WTC11 (cell line): ENCODE data around the gene NOL12. TPM values are rescaled to one million over a fixed set of nuclear protein-coding genes. Genes with fewer than 3 reads are reported as not detected.

Experiments used
- ATF1 ChIP-seq: sonication (generic); formaldehyde crosslinking; IDR thresholded peaks from 2 replicates; pipeline ENCODE4 v1.8.1; 2023; ENCODE audit warnings: mild to moderate bottlenecking, moderate library complexity, missing genetic modification reagents
- GABPB1 ChIP-seq: sonication (generic); formaldehyde crosslinking; IDR thresholded peaks from 2 replicates; pipeline ENCODE4 v1.8.1; 2023; ENCODE audit warnings: mild to moderate bottlenecking, missing genetic modification reagents
- MYBL2 ChIP-seq: sonication (generic); formaldehyde crosslinking; IDR thresholded peaks from 2 replicates; pipeline ENCODE4 v1.8.1; 2023; ENCODE audit warnings: mild to moderate bottlenecking, moderate library complexity, missing genetic modification reagents
- NFATC4 ChIP-seq: fragments of 250-450 bp; sonication (Bioruptor Pico); IDR thresholded peaks from 2 replicates; pipeline ENCODE4 v1.9.0; 2021; ENCODE audit warnings: mild to moderate bottlenecking
- PRRX2 ChIP-seq: fragments of 250-450 bp; sonication (Bioruptor Pico); IDR thresholded peaks from 2 replicates; pipeline ENCODE4 v1.8.0; 2021; ENCODE audit warnings: mild to moderate bottlenecking
- ZNF232 ChIP-seq: sonication (generic); formaldehyde crosslinking; IDR thresholded peaks from 2 replicates; pipeline ENCODE4 v1.8.0; 2022; ENCODE audit warnings: mild to moderate bottlenecking, missing genetic modification reagents
- total RNA-seq: library from RNA; stranded (reverse); gene quantifications from 3 replicates; pipeline ENCODE4 v1.2.3, GENCODE V29; 2021
- TF ChIP-seq, protein P1 (sequence below): sonication (generic); formaldehyde crosslinking; IDR thresholded peaks from 2 replicates; pipeline ENCODE4 v1.8.0; 2023; ENCODE audit warnings: mild to moderate bottlenecking, missing genetic modification reagents
- TF ChIP-seq, protein P2 (sequence below): sonication (generic); formaldehyde crosslinking; IDR thresholded peaks from 2 replicates; pipeline ENCODE4 v1.8.0; 2022; ENCODE audit warnings: missing genetic modification reagents
- TF ChIP-seq, protein P3 (sequence below): sonication (generic); formaldehyde crosslinking; IDR thresholded peaks from 2 replicates; pipeline ENCODE4 v1.8.0; 2023; ENCODE audit warnings: missing genetic modification reagents
- TF ChIP-seq, protein P4 (sequence below): sonication (generic); formaldehyde crosslinking; IDR thresholded peaks from 2 replicates; pipeline ENCODE4 v1.8.1; 2022; ENCODE audit warnings: low read depth, missing genetic modification reagents, borderline replicate concordance
- TF ChIP-seq, protein P5 (sequence below): fragments of 250-450 bp; sonication (Bioruptor Pico); IDR thresholded peaks from 2 replicates; pipeline ENCODE4 v1.9.0; 2021; ENCODE audit warnings: mild to moderate bottlenecking, borderline replicate concordance
- TF ChIP-seq, protein P6 (sequence below): sonication (generic); formaldehyde crosslinking; IDR thresholded peaks from 2 replicates; pipeline ENCODE4 v1.8.0; 2022; ENCODE audit warnings: mild to moderate bottlenecking, missing genetic modification reagents
- TF ChIP-seq, protein P7 (sequence below): sonication (generic); formaldehyde crosslinking; conservative IDR thresholded peaks from 2 replicates; pipeline ENCODE4 v1.8.1; 2022; ENCODE audit warnings: mild to moderate bottlenecking, missing genetic modification reagents
- TF ChIP-seq, protein P8 (sequence below): sonication (generic); formaldehyde crosslinking; IDR thresholded peaks from 2 replicates; pipeline ENCODE4 v1.8.1; 2023; ENCODE audit warnings: mild to moderate bottlenecking, missing genetic modification reagents
- TF ChIP-seq, protein P9 (sequence below): sonication (generic); formaldehyde crosslinking; IDR thresholded peaks from 2 replicates; pipeline ENCODE4 v1.8.1; 2023; ENCODE audit warnings: mild to moderate bottlenecking, missing genetic modification reagents, borderline replicate concordance
- TF ChIP-seq, protein P10 (sequence below): sonication (generic); formaldehyde crosslinking; IDR thresholded peaks from 2 replicates; pipeline ENCODE4 v1.8.1; 2022; ENCODE audit warnings: mild to moderate bottlenecking, missing genetic modification reagents, moderate library complexity, borderline replicate concordance

The NOL12 gene
- total RNA-seq, 1 experiment from 2014 or later, result 24.9 TPM

DNA sequence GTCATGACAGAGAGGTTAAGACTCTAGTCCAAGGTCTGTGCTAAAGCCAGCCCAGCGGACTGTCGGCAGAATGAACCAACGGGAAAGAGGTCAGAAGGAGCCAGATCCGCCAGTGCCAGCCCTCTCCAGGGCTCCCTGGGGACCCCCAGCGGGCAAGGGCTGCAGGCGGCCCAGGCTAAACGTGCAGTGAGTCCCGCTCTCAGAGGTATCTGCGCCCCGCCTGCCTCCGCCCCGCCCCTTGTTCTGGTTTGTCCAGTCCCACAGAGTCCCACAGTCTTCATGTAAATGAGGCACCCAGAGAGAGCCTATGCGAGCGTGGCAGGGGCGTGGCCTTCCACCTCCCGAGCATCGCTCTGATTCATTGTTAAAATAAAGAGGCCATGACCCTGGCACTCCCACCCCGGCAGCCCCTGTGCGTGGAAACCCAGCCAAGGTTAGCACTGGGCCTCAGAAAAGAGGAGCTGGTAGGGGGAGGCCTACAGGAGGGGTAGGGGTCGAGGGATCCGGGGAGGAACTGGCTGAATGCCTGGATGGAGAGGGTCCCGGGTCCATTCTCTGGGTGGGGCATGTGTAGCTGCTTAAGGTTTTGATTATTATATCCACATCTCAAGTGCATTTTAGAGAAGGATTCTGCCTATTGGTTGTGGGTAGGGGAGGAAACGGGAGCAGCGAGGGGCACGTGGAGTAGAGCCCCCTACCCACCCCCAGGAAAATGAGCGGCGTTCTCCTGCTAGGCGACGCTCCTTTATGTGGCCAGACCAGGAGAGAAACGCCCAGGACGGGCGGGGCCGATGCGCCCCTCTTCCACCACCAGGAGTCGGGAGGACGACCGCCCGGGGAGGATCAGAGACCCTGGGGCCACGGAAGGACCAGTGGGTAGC lies 10.8 kb downstream of the NOL12 start, which contains the start of gene TRIOBP (continued):
- TF ChIP-seq, protein P1, sequence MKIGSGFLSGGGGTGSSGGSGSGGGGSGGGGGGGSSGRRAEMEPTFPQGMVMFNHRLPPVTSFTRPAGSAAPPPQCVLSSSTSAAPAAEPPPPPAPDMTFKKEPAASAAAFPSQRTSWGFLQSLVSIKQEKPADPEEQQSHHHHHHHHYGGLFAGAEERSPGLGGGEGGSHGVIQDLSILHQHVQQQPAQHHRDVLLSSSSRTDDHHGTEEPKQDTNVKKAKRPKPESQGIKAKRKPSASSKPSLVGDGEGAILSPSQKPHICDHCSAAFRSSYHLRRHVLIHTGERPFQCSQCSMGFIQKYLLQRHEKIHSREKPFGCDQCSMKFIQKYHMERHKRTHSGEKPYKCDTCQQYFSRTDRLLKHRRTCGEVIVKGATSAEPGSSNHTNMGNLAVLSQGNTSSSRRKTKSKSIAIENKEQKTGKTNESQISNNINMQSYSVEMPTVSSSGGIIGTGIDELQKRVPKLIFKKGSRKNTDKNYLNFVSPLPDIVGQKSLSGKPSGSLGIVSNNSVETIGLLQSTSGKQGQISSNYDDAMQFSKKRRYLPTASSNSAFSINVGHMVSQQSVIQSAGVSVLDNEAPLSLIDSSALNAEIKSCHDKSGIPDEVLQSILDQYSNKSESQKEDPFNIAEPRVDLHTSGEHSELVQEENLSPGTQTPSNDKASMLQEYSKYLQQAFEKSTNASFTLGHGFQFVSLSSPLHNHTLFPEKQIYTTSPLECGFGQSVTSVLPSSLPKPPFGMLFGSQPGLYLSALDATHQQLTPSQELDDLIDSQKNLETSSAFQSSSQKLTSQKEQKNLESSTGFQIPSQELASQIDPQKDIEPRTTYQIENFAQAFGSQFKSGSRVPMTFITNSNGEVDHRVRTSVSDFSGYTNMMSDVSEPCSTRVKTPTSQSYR, result no peak
- TF ChIP-seq, protein P2, sequence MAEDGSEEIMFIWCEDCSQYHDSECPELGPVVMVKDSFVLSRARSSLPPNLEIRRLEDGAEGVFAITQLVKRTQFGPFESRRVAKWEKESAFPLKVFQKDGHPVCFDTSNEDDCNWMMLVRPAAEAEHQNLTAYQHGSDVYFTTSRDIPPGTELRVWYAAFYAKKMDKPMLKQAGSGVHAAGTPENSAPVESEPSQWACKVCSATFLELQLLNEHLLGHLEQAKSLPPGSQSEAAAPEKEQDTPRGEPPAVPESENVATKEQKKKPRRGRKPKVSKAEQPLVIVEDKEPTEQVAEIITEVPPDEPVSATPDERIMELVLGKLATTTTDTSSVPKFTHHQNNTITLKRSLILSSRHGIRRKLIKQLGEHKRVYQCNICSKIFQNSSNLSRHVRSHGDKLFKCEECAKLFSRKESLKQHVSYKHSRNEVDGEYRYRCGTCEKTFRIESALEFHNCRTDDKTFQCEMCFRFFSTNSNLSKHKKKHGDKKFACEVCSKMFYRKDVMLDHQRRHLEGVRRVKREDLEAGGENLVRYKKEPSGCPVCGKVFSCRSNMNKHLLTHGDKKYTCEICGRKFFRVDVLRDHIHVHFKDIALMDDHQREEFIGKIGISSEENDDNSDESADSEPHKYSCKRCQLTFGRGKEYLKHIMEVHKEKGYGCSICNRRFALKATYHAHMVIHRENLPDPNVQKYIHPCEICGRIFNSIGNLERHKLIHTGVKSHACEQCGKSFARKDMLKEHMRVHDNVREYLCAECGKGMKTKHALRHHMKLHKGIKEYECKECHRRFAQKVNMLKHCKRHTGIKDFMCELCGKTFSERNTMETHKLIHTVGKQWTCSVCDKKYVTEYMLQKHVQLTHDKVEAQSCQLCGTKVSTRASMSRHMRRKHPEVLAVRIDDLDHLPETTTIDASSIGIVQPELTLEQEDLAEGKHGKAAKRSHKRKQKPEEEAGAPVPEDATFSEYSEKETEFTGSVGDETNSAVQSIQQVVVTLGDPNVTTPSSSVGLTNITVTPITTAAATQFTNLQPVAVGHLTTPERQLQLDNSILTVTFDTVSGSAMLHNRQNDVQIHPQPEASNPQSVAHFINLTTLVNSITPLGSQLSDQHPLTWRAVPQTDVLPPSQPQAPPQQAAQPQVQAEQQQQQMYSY (CRISPR knock-in tag), result no peak
- TF ChIP-seq, protein P3, sequence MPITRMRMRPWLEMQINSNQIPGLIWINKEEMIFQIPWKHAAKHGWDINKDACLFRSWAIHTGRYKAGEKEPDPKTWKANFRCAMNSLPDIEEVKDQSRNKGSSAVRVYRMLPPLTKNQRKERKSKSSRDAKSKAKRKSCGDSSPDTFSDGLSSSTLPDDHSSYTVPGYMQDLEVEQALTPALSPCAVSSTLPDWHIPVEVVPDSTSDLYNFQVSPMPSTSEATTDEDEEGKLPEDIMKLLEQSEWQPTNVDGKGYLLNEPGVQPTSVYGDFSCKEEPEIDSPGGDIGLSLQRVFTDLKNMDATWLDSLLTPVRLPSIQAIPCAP (CRISPR knock-in tag), result no peak
- TF ChIP-seq NFATC4 (CRISPR knock-in tag) (no peak), GABPB1 (CRISPR knock-in tag) (no peak), ATF1 (CRISPR knock-in tag) (no peak), ZNF232 (CRISPR knock-in tag) (0 out of 2 replicates have a peak, but pooled peaks have one; percentile 23), MYBL2 (no peak), PRRX2 (no peak)
- TF ChIP-seq, protein P4, sequence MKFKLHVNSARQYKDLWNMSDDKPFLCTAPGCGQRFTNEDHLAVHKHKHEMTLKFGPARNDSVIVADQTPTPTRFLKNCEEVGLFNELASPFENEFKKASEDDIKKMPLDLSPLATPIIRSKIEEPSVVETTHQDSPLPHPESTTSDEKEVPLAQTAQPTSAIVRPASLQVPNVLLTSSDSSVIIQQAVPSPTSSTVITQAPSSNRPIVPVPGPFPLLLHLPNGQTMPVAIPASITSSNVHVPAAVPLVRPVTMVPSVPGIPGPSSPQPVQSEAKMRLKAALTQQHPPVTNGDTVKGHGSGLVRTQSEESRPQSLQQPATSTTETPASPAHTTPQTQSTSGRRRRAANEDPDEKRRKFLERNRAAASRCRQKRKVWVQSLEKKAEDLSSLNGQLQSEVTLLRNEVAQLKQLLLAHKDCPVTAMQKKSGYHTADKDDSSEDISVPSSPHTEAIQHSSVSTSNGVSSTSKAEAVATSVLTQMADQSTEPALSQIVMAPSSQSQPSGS (CRISPR knock-in tag), result no peak
- TF ChIP-seq, protein P5, sequence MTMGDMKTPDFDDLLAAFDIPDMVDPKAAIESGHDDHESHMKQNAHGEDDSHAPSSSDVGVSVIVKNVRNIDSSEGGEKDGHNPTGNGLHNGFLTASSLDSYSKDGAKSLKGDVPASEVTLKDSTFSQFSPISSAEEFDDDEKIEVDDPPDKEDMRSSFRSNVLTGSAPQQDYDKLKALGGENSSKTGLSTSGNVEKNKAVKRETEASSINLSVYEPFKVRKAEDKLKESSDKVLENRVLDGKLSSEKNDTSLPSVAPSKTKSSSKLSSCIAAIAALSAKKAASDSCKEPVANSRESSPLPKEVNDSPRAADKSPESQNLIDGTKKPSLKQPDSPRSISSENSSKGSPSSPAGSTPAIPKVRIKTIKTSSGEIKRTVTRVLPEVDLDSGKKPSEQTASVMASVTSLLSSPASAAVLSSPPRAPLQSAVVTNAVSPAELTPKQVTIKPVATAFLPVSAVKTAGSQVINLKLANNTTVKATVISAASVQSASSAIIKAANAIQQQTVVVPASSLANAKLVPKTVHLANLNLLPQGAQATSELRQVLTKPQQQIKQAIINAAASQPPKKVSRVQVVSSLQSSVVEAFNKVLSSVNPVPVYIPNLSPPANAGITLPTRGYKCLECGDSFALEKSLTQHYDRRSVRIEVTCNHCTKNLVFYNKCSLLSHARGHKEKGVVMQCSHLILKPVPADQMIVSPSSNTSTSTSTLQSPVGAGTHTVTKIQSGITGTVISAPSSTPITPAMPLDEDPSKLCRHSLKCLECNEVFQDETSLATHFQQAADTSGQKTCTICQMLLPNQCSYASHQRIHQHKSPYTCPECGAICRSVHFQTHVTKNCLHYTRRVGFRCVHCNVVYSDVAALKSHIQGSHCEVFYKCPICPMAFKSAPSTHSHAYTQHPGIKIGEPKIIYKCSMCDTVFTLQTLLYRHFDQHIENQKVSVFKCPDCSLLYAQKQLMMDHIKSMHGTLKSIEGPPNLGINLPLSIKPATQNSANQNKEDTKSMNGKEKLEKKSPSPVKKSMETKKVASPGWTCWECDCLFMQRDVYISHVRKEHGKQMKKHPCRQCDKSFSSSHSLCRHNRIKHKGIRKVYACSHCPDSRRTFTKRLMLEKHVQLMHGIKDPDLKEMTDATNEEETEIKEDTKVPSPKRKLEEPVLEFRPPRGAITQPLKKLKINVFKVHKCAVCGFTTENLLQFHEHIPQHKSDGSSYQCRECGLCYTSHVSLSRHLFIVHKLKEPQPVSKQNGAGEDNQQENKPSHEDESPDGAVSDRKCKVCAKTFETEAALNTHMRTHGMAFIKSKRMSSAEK (CRISPR knock-in tag), result no peak
- TF ChIP-seq, protein P6, sequence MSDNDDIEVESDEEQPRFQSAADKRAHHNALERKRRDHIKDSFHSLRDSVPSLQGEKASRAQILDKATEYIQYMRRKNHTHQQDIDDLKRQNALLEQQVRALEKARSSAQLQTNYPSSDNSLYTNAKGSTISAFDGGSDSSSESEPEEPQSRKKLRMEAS (CRISPR knock-in tag), result peak; percentile 49; the same call in 1 of the 2 replicates
- TF ChIP-seq, protein P7, sequence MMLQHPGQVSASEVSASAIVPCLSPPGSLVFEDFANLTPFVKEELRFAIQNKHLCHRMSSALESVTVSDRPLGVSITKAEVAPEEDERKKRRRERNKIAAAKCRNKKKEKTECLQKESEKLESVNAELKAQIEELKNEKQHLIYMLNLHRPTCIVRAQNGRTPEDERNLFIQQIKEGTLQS (CRISPR knock-in tag), result no peak
- TF ChIP-seq, protein P8, sequence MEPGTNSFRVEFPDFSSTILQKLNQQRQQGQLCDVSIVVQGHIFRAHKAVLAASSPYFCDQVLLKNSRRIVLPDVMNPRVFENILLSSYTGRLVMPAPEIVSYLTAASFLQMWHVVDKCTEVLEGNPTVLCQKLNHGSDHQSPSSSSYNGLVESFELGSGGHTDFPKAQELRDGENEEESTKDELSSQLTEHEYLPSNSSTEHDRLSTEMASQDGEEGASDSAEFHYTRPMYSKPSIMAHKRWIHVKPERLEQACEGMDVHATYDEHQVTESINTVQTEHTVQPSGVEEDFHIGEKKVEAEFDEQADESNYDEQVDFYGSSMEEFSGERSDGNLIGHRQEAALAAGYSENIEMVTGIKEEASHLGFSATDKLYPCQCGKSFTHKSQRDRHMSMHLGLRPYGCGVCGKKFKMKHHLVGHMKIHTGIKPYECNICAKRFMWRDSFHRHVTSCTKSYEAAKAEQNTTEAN (CRISPR knock-in tag), result no peak
- TF ChIP-seq, protein P9, sequence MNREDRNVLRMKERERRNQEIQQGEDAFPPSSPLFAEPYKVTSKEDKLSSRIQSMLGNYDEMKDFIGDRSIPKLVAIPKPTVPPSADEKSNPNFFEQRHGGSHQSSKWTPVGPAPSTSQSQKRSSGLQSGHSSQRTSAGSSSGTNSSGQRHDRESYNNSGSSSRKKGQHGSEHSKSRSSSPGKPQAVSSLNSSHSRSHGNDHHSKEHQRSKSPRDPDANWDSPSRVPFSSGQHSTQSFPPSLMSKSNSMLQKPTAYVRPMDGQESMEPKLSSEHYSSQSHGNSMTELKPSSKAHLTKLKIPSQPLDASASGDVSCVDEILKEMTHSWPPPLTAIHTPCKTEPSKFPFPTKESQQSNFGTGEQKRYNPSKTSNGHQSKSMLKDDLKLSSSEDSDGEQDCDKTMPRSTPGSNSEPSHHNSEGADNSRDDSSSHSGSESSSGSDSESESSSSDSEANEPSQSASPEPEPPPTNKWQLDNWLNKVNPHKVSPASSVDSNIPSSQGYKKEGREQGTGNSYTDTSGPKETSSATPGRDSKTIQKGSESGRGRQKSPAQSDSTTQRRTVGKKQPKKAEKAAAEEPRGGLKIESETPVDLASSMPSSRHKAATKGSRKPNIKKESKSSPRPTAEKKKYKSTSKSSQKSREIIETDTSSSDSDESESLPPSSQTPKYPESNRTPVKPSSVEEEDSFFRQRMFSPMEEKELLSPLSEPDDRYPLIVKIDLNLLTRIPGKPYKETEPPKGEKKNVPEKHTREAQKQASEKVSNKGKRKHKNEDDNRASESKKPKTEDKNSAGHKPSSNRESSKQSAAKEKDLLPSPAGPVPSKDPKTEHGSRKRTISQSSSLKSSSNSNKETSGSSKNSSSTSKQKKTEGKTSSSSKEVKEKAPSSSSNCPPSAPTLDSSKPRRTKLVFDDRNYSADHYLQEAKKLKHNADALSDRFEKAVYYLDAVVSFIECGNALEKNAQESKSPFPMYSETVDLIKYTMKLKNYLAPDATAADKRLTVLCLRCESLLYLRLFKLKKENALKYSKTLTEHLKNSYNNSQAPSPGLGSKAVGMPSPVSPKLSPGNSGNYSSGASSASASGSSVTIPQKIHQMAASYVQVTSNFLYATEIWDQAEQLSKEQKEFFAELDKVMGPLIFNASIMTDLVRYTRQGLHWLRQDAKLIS, result no peak
- TF ChIP-seq, protein P10, sequence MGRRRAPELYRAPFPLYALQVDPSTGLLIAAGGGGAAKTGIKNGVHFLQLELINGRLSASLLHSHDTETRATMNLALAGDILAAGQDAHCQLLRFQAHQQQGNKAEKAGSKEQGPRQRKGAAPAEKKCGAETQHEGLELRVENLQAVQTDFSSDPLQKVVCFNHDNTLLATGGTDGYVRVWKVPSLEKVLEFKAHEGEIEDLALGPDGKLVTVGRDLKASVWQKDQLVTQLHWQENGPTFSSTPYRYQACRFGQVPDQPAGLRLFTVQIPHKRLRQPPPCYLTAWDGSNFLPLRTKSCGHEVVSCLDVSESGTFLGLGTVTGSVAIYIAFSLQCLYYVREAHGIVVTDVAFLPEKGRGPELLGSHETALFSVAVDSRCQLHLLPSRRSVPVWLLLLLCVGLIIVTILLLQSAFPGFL (CRISPR knock-in tag), result no peak
